HG03159 (cell line): Measurements from ENCODE around the gene IPO13.

Source experiments
- ATAC-seq: cut with Tn5 transposase; IDR thresholded peaks from one replicate; pipeline ENCODE4 v1.9.1; 2021; ENCODE audit warnings: mild to moderate bottlenecking, moderate library complexity; ENCODE audit not compliant: unreplicated experiment

Gene IPO13

GRCh38 chr1:43930949-43931275 is 15.8 kb upstream of the IPO13 start:
- ATAC-seq: no peak

GRCh38 chr1:43931711-43932660 is 14.8 kb upstream of the IPO13 start:
- ATAC-seq: no peak

- no peak for ATAC-seq
Measured at GRCh38 chr1:43932786-43933385, 13.9 kb upstream of the IPO13 start.

- no peak for ATAC-seq
Measured at GRCh38 chr1:43933386-43934100, 13.2 kb upstream of the IPO13 start, which contains the start of gene ARTN. Gene ARTN (plus strand): TSS chr1:43933801. CDS start chr1:43935657, 1,856 bp downstream.

- ATAC-seq: no peak
Measured at GRCh38 chr1:43934101-43934985, 12.4 kb upstream of the IPO13 start.

GRCh38 chr1:43934986-43935324 is 11.8 kb upstream of the IPO13 start:
- no peak for ATAC-seq

GRCh38 chr1:43935711-43936427 is 10.9 kb upstream of the IPO13 start:
- no peak for ATAC-seq

GRCh38 chr1:43936431-43937151 is 10.2 kb upstream of the IPO13 start:
- ATAC-seq: no peak

GRCh38 chr1:43937179-43937865 is 9.4 kb upstream of the IPO13 start:
- ATAC-seq: no peak

- ATAC-seq: no peak
Measured at GRCh38 chr1:43938383-43938782, 8.4 kb upstream of the IPO13 start.

- ATAC-seq: no peak
Measured at GRCh38 chr1:43938892-43939587, 7.7 kb upstream of the IPO13 start.

GRCh38 chr1:43942411-43942810 is 4.3 kb upstream of the IPO13 start:
- ATAC-seq: no peak

- no peak for ATAC-seq
Measured at GRCh38 chr1:43944860-43945259, 1.9 kb upstream of the IPO13 start.

- ATAC-seq: no peak
Measured at GRCh38 chr1:43945674-43946235, 995 bp upstream of the IPO13 start.

GRCh38 chr1:43947061-43947873 is 517 bp downstream of the IPO13 start:
- ATAC-seq: no peak

- no peak for ATAC-seq
Measured at GRCh38 chr1:43947874-43948437, 1.2 kb downstream of the IPO13 start.

GRCh38 chr1:43949678-43950077 is 2.9 kb downstream of the IPO13 start:
- ATAC-seq: no peak
